Measurements from ENCODE around the gene ADAMTS19. TPM values are rescaled to one million over a fixed set of nuclear protein-coding genes. Genes with fewer than 3 reads are reported as not detected.

Gene ADAMTS19
- total RNA-seq, 4 donors from 2014 or later = not detected

GRCh38 chr5:129541051-129541450, 81.0 kb downstream of the ADAMTS19 start:
- WGBS, 2 donors = 79% methylated on average over 3 of the region's 3 CpGs
- H3K36me3 ChIP-seq = no peaks in the 10 kb centered on the region
- no peaks in the 10 kb centered on the region for H3K9me3 ChIP-seq
- TF ChIP-seq CTCF (IDR thresholded peaks at IDR 0.05) (no peak), POLR2A (IDR thresholded peaks at IDR 0.05) (no peak)
- no peak overlapping the region for H3K27ac ChIP-seq
- H3K4me3 ChIP-seq (replicated peaks in 1 of 3) = no peak overlapping the region
- intact Hi-C loops (cut with DNase I) = no loop called here
- no peak for DNase-seq
- H3K4me1 ChIP-seq = no peaks in the 10 kb centered on the region
- no peaks in the 10 kb centered on the region for H3K27me3 ChIP-seq

DNA sequence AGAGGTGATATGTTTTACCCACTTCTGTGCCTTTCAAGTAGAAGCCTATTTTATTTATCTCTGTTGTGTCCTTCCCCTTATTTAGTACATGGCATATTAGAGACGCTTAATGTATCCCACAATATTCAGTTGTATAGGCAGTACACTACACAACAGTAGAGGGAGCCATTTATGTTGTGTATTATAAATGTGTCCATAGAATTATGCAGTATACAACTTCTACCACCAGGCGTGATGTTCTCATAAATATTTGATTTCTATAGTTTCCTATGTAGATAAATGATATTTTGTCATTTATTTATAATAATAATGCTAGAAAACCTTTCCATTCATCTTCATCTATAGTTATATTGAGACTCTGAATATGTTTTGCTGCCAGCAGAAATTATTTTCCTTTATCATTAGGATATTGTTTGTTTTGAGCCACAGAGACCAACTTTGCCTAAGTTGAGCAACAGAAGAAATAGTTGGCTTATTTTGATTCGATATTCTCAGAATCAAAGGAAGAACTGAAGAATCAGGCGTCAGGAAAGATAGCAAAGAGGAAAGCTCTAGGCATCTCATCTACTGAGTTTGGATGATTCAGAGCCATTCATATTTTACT, 81.7 kb downstream of the ADAMTS19 start:
- WGBS, 2 donors = 85 to 86% methylated on average over 4 of the region's 4 CpGs
- intact Hi-C loops (cut with DNase I) = no loop called here
- no peak overlapping the region for H3K4me3 ChIP-seq (replicated peaks in 1 of 3)

GRCh38 chr5:129547137-129547536, 87.0 kb downstream of the ADAMTS19 start:
- no peak for DNase-seq
- 80 to 87% methylated on average over 1 of the region's 1 CpG for WGBS, 2 donors

More for the DNA sequence above, 81.7 kb downstream of the ADAMTS19 start:
- TF ChIP-seq CTCF (IDR thresholded peaks at IDR 0.05) (no peak), POLR2A (IDR thresholded peaks at IDR 0.05) (no peak)
- Histone ChIP-seq H3K36me3 (no peaks in the 10 kb centered on the region), H3K27me3 (no peaks in the 10 kb centered on the region), H3K27ac (no peak overlapping the region), H3K9me3 (no peaks in the 10 kb centered on the region), H3K4me1 (no peaks in the 10 kb centered on the region)
- no peak for DNase-seq

DNA sequence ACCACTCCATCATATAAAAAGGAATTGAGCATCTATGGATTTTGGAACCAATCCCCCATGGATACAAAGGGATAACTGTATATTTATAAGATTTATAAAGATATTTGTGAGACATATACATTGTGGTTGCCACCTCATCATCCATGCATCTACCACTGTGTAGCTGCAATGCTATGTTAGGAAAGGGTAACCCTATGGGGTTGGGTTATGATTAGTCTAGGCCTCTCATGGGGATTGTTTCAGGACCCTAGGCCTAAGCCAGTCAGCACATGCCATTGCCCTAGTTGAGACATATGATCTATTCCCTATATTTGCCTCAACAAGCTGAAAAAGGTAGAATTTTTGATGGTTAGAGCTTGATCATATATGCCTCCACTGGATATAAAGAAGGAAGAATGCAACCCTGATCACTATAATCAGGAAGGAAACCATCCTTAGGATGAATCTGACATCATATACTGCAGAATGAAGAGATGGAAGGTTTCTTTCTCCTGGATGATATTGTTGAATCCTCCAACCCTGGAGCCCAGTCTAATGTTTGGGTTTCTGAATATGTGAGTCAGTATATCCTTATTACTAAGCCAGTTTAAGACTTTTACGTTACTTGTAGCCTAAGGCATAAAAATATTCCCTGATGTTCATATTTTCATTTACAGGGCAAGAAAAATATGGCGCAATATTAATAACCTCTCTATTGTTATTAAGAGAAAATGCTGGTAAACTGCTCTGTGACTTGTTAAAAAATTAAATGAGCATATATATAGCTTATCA, 94.2 kb downstream of the ADAMTS19 start:
- no peak for DNase-seq
- WGBS, 2 donors = 92 to 93% methylated on average over 2 of the region's 2 CpGs
- Histone ChIP-seq H3K4me3 (replicated peaks in 1 of 3) (no peak overlapping the region), H3K4me1 (no peaks in the 10 kb centered on the region), H3K27me3 (no peaks in the 10 kb centered on the region), H3K9me3 (no peaks in the 10 kb centered on the region), H3K36me3 (no peaks in the 10 kb centered on the region), H3K27ac (no peak overlapping the region)
- TF ChIP-seq CTCF (IDR thresholded peaks at IDR 0.05) = no peak
- TF ChIP-seq POLR2A (IDR thresholded peaks at IDR 0.05) = no peak
- intact Hi-C loops (cut with DNase I) = no loop called here

More at GRCh38 chr5:129547137-129547536, 87.0 kb downstream of the ADAMTS19 start:
- Histone ChIP-seq H3K4me3 (replicated peaks in 1 of 3) (no peak overlapping the region), H3K4me1 (no peaks in the 10 kb centered on the region), H3K9me3 (no peaks in the 10 kb centered on the region), H3K36me3 (no peaks in the 10 kb centered on the region), H3K27ac (no peak overlapping the region), H3K27me3 (no peaks in the 10 kb centered on the region)
- intact Hi-C loops (cut with DNase I) = no loop called here
- TF ChIP-seq POLR2A (IDR thresholded peaks at IDR 0.05) = no peak

- no peaks in the 10 kb centered on the region for H3K27me3 ChIP-seq
- H3K4me3 ChIP-seq (replicated peaks in 1 of 3) = no peak overlapping the region
- H3K4me1 ChIP-seq = no peaks in the 10 kb centered on the region
- H3K27ac ChIP-seq = no peak overlapping the region
- no peak for TF ChIP-seq POLR2A (IDR thresholded peaks at IDR 0.05)
- TF ChIP-seq CTCF (IDR thresholded peaks at IDR 0.05) = no peak
- H3K36me3 ChIP-seq = no peaks in the 10 kb centered on the region
- H3K9me3 ChIP-seq = no peaks in the 10 kb centered on the region
- WGBS, 2 donors = 91 to 92% methylated on average over 3 of the region's 3 CpGs
- intact Hi-C loops (cut with DNase I) = no loop called here
- DNase-seq = no peak
These were observed 103.5 kb downstream of the ADAMTS19 start for GRCh38 chr5:129563585-129563984.
